Measurements from ENCODE around the gene AFAP1. TPM values are rescaled to one million over a fixed set of nuclear protein-coding genes. Genes with fewer than 3 reads are reported as not detected.

Gene AFAP1
- total RNA-seq, 4 donors from 2014 or later, result 8.2 to 22.3 (median 15.2) TPM

DNA sequence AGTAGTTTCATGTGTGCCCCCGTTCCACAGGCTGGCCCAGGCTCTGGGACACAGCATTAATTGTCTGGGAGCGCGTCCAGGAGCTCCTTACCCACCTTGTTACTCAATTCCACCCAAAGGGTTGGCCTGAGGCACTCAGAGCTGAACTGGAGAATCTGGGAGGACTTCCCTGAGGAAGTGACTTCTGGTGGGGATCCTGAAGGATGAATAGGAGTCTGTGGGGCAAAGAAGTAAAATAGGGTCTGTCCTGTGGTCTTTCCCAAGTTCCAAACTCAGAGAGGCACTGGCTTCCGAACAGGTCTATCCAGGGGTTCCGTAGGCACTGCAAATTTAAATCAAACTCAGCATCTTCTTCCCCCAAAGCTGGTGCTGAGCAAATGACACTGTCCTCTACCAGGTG is 204.3 kb downstream of the AFAP1 start:
- intact Hi-C loops (cut with DNase I; ENCODE audit: low total_unique reads), result no loop called here
- WGBS, 2 donors, result 93% methylated on average over 5 of the region's 5 CpGs

GRCh38 chr4:7734651-7735260 is 204.9 kb downstream of the AFAP1 start:
- WGBS, 2 donors, result 74 to 76% methylated on average over 20 of the region's 20 CpGs
- DNase-seq (ENCODE audit: low spot score in 2 of 2), result no peak
- intact Hi-C loops (cut with DNase I; ENCODE audit: low total_unique reads), result no loop called here
- no peak overlapping the region for H3K4me3 ChIP-seq (ENCODE audit: low read depth, poor library complexity, severe bottlenecking)
- TF ChIP-seq POLR2A (IDR thresholded peaks at IDR 0.05), result no peak
- no peak for TF ChIP-seq CTCF (IDR thresholded peaks at IDR 0.05)

More for the DNA sequence above, 204.3 kb downstream of the AFAP1 start:
- no peak for DNase-seq (ENCODE audit: low spot score in 2 of 2)
- TF ChIP-seq CTCF (IDR thresholded peaks at IDR 0.05), result no peak
- no peak for TF ChIP-seq POLR2A (IDR thresholded peaks at IDR 0.05)
- no peak overlapping the region for H3K4me3 ChIP-seq (ENCODE audit: low read depth, poor library complexity, severe bottlenecking)

DNA sequence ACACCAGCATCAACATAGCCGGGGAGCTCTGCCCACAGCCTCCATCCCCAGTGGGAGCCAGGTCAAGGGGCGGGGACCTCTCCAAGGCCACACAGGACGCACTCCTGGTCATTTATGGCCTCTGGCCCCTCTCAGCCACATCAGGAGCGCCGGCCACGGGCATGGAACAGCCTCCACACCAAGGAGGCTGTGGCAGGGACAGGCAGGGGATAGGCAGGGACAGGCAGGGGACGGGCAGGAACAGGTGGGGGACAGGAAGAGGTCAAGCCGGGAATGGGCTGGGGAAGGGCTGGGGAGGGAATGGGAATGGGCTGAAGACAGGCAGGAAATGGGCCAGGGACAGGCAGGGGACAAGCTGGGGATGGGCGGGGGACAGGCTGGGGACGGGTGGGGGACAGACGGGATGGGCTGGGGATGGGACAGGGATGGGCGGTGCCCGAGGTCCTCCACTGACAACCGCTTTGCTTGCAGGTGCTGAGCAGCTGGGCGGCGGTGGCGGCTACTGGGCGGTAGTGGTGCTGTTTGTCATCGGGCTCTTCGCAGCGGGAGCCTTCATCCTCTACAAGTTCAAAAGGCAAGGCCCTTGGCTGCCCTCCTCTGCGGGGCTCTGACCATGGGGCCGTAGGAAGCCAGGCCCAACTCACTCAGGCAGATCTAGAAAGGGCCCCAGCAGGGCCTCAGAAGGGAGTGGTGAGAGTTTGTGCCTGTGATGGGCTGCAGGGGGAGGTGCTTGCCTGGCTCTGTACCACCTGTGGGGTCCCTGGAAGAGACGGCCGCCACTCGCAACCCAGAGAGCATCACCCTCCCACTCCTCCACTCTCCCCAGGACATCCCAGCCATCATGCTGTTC is 205.6 kb downstream of the AFAP1 start:
- TF ChIP-seq CTCF (IDR thresholded peaks at IDR 0.05), result no peak
- no peak for TF ChIP-seq POLR2A (IDR thresholded peaks at IDR 0.05)
- 70 to 71% methylated on average over 25 to 26 of the region's 26 CpGs for WGBS, 2 donors
- intact Hi-C loops (cut with DNase I; ENCODE audit: low total_unique reads), result no loop called here
- H3K4me3 ChIP-seq (ENCODE audit: low read depth, poor library complexity, severe bottlenecking), result no peak overlapping the region
- DNase-seq (ENCODE audit: low spot score in 2 of 2), result no peak

DNA sequence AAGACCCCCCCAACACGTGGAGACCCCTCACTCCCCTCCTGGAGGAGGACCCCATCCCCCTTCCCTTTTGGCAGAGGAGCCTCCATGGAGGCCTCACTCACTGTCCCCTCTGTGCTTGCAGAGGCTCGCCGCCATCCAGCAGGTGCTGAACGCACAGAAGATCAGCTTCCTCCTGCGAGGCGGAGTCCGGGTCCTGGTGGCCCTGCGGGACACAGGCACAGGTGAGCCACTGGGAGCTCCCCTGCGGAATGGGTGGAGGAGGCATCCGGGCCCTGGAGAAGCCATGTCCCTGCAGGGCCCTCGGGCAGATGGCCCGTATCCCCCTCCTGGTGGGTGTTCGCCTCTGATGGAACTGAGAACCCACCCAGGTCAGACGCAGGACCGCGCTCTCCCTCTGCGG is 206.5 kb downstream of the AFAP1 start:
- TF ChIP-seq CTCF (IDR thresholded peaks at IDR 0.05) (no peak), POLR2A (IDR thresholded peaks at IDR 0.05) (no peak)
- 87 to 88% methylated on average over 14 to 17 of the region's 17 CpGs for WGBS, 2 donors
- intact Hi-C loops (cut with DNase I; ENCODE audit: low total_unique reads), result no loop called here
- no peak overlapping the region for H3K4me3 ChIP-seq (ENCODE audit: low read depth, poor library complexity, severe bottlenecking)
- DNase-seq (ENCODE audit: low spot score in 2 of 2), result no peak

DNA sequence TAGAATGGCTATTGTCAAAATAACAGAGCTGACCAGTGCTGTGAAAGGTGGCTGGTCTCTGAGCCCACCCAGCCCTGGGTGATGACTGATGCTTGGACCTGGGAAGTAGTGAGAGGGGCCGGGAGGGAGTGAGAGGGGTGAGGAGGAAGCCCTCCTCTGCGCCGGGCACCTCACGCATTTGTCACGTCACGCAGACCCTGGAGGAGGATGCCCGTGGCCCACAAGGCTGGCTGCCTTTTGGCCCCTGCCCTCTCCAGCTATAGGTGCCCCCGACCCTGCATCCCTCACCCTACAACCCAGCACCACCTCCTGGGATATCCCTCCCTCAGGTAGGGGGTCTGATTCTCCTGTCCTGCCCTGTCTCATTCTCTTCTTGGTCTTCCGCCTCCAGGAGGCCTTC is 207.4 kb downstream of the AFAP1 start:
- intact Hi-C loops (cut with DNase I; ENCODE audit: low total_unique reads), result no loop called here
- no peak for TF ChIP-seq CTCF (IDR thresholded peaks at IDR 0.05)
- TF ChIP-seq POLR2A (IDR thresholded peaks at IDR 0.05), result no peak
- DNase-seq (ENCODE audit: low spot score in 2 of 2), result no peak
- no peak overlapping the region for H3K4me3 ChIP-seq (ENCODE audit: low read depth, poor library complexity, severe bottlenecking)
- WGBS, 2 donors, result 86 to 100% methylated on average over 8 to 9 of the region's 9 CpGs

Data from lower leg skin (tissue), 4 donors.